ENCODE results near the gene VEGFA. TPM values are rescaled to one million over a fixed set of nuclear protein-coding genes. Genes with fewer than 3 reads are reported as not detected.

Gene VEGFA
- total and polyA plus RNA-seq, 9 donors: 19.2 to 123 (median 44.7) TPM

GRCh38 chr6:43742931-43743632 lies 26.9 kb upstream of the VEGFA start:
- intact Hi-C loops (cut with DNase I): no loop called here
- Histone ChIP-seq H3K9me3 (no peaks in the 10 kb centered on the region), H3K4me3 (no peak overlapping the region), H3K36me3 (no peaks in the 10 kb centered on the region), H3K27ac (no peak overlapping the region), H3K4me1 (ENCODE audit: insufficient read depth) (no peaks in the 10 kb centered on the region), H3K27me3 (no peaks in the 10 kb centered on the region)
- TF ChIP-seq EP300 (IDR thresholded peaks at IDR 0.05): no peak
- no peak for TF ChIP-seq CTCF (IDR thresholded peaks at IDR 0.05)
- TF ChIP-seq POLR2A (IDR thresholded peaks at IDR 0.05): no peak
- WGBS, 3 donors: 60 to 61% (median 61%) methylated on average over 9 of the region's 9 CpGs
- DNase-seq: no peak

- WGBS, 3 donors: 70 to 81% (median 79%) methylated on average over 5 of the region's 5 CpGs
- TF ChIP-seq EP300 (IDR thresholded peaks at IDR 0.05) (no peak), CTCF (IDR thresholded peaks at IDR 0.05) (no peak), POLR2A (IDR thresholded peaks at IDR 0.05) (no peak)
- no peak overlapping the region for H3K27ac ChIP-seq
Measured at GRCh38 chr6:43743682-43744381, 26.2 kb upstream of the VEGFA start.

GRCh38 chr6:43744491-43744890 lies 25.5 kb upstream of the VEGFA start:
- Histone ChIP-seq H3K4me1 (ENCODE audit: insufficient read depth) (no peaks in the 10 kb centered on the region), H3K27me3 (no peaks in the 10 kb centered on the region), H3K4me3 (no peak overlapping the region), H3K27ac (no peak overlapping the region), H3K36me3 (no peaks in the 10 kb centered on the region), H3K9me3 (no peaks in the 10 kb centered on the region)
- WGBS, 3 donors: 73 to 77% (median 74%) methylated on average over 8 of the region's 8 CpGs
- DNase-seq: no peak
- TF ChIP-seq POLR2A (IDR thresholded peaks at IDR 0.05) (no peak), CTCF (IDR thresholded peaks at IDR 0.05) (no peak), EP300 (IDR thresholded peaks at IDR 0.05) (no peak)
- intact Hi-C loops (cut with DNase I): no loop called here

More at GRCh38 chr6:43743682-43744381, 26.2 kb upstream of the VEGFA start:
- intact Hi-C loops (cut with DNase I): no loop called here
- H3K4me1 ChIP-seq (ENCODE audit: insufficient read depth): no peaks in the 10 kb centered on the region
- no peaks in the 10 kb centered on the region for H3K36me3 ChIP-seq
- H3K4me3 ChIP-seq: no peak overlapping the region
- no peak for DNase-seq
- no peaks in the 10 kb centered on the region for H3K9me3 ChIP-seq
- H3K27me3 ChIP-seq: no peaks in the 10 kb centered on the region

GRCh38 chr6:43744931-43745727 lies 24.9 kb upstream of the VEGFA start:
- no peak for TF ChIP-seq POLR2A (IDR thresholded peaks at IDR 0.05)
- TF ChIP-seq CTCF (IDR thresholded peaks at IDR 0.05): no peak
- TF ChIP-seq EP300 (IDR thresholded peaks at IDR 0.05): no peak
- Histone ChIP-seq H3K9me3 (no peaks in the 10 kb centered on the region), H3K4me1 (ENCODE audit: insufficient read depth) (no peaks in the 10 kb centered on the region), H3K36me3 (no peaks in the 10 kb centered on the region), H3K4me3 (no peak overlapping the region), H3K27me3 (no peaks in the 10 kb centered on the region), H3K27ac (no peak overlapping the region)
- no peak for DNase-seq
- intact Hi-C loops (cut with DNase I): no loop called here
- 89 to 94% (median 91%) methylated on average over 16 of the region's 16 CpGs for WGBS, 3 donors
